HG03439 (cell line): ENCODE measurements around the gene MRPL14.

Source experiments
- ATAC-seq: cut with Tn5 transposase; IDR thresholded peaks from one replicate; pipeline ENCODE4 v1.9.1; 2021; ENCODE audit warnings: mild to moderate bottlenecking, moderate library complexity; ENCODE audit not compliant: unreplicated experiment

The MRPL14 gene

GRCh38 chr6:44067173-44068139 lies 59.8 kb downstream of the MRPL14 start:
- no peak for ATAC-seq

GRCh38 chr6:44066394-44067172 lies 60.7 kb downstream of the MRPL14 start:
- no peak for ATAC-seq

GRCh38 chr6:44065443-44066140 lies 61.7 kb downstream of the MRPL14 start:
- no peak for ATAC-seq

GRCh38 chr6:44064948-44065272 lies 62.3 kb downstream of the MRPL14 start:
- no peak for ATAC-seq

- no peak for ATAC-seq
These were observed 62.9 kb downstream of the MRPL14 start for GRCh38 chr6:44064089-44064947.

GRCh38 chr6:44063561-44064059 lies 63.6 kb downstream of the MRPL14 start:
- ATAC-seq, result no peak
